ENCODE data around the gene IGFL1.
"Not testable (repeated sequence)": the region's sequence is repeated elsewhere in the genome, so short reads cannot be mapped to it uniquely, and the experiment has no call there.

The IGFL1 gene

GRCh38 chr19:46232468-46232867, 2.9 kb downstream of the IGFL1 start:
- ChIA-PET POLR2A (no interaction called here), CTCF (interaction anchor here (1.0 kb wide), 1 partner anchor 43 kb away, joined by 3 read pairs; no protein-coding TSS in a partner anchor)
- no peak for TF ChIP-seq CTCF (IDR thresholded peaks at IDR 0.05; ENCODE audit: insufficient read depth, low read length, missing control alignments)
- no peak overlapping the region for H3K4me3 ChIP-seq (ENCODE audit: low read depth, low read length)
- DNase-seq (ENCODE audit: low read depth, low spot score): no peak

- DNase-seq (ENCODE audit: low read depth, low spot score): no peak
- H3K4me3 ChIP-seq (ENCODE audit: low read depth, low read length): no peak overlapping the region
- POLR2A ChIA-PET: no interaction called here
- CTCF ChIA-PET: no interaction called here
- TF ChIP-seq CTCF (IDR thresholded peaks at IDR 0.05; ENCODE audit: insufficient read depth, low read length, missing control alignments): no peak
These were observed 3.5 kb downstream of the IGFL1 start for GRCh38 chr19:46232938-46233621.

GRCh38 chr19:46233871-46234270, 4.3 kb downstream of the IGFL1 start:
- POLR2A ChIA-PET; CTCF ChIA-PET; H3K4me3 ChIP-seq (ENCODE audit: low read depth, low read length); DNase-seq (ENCODE audit: low read depth, low spot score): not testable (repeated sequence)

- POLR2A ChIA-PET; DNase-seq (ENCODE audit: low read depth, low spot score); CTCF ChIA-PET; H3K4me3 ChIP-seq (ENCODE audit: low read depth, low read length): not testable (repeated sequence)
These were observed 8.6 kb downstream of the IGFL1 start for GRCh38 chr19:46238141-46238540.

- no peak overlapping the region for H3K4me3 ChIP-seq (ENCODE audit: low read depth, low read length)
- ChIA-PET CTCF (interaction anchor here (0.7 to 1.3 kb wide), 4 partner anchors 9 to 162 kb away, joined by 3 to 7 read pairs (median 3); no protein-coding TSS in a partner anchor), POLR2A (no interaction called here)
- DNase-seq (ENCODE audit: low read depth, low spot score): no peak
- no peak for TF ChIP-seq CTCF (IDR thresholded peaks at IDR 0.05; ENCODE audit: insufficient read depth, low read length, missing control alignments)
These were observed 9.9 kb downstream of the IGFL1 start for GRCh38 chr19:46239193-46240024.

- ChIA-PET CTCF (interaction anchor here (1.1 to 1.3 kb wide), 3 partner anchors 127 to 230 kb away, joined by 3 to 7 read pairs (median 4); no protein-coding TSS in a partner anchor), POLR2A (no interaction called here)
- no peak for DNase-seq (ENCODE audit: low read depth, low spot score)
- no peak overlapping the region for H3K4me3 ChIP-seq (ENCODE audit: low read depth, low read length)
- TF ChIP-seq CTCF (IDR thresholded peaks at IDR 0.05; ENCODE audit: insufficient read depth, low read length, missing control alignments): no peak
These were observed 11.2 kb downstream of the IGFL1 start for GRCh38 chr19:46240693-46241092.

- TF ChIP-seq CTCF (IDR thresholded peaks at IDR 0.05; ENCODE audit: insufficient read depth, low read length, missing control alignments): no peak
- ChIA-PET POLR2A (no interaction called here), CTCF (interaction anchor here (0.8 to 1.1 kb wide), 2 partner anchors 225 to 231 kb away, joined by 3 to 4 read pairs; no protein-coding TSS in a partner anchor)
- H3K4me3 ChIP-seq (ENCODE audit: low read depth, low read length): no peak overlapping the region
- no peak for DNase-seq (ENCODE audit: low read depth, low spot score)
These were observed 12.1 kb downstream of the IGFL1 start for GRCh38 chr19:46241626-46242025.

- POLR2A ChIA-PET; CTCF ChIA-PET; H3K4me3 ChIP-seq (ENCODE audit: low read depth, low read length); DNase-seq (ENCODE audit: low read depth, low spot score): not testable (repeated sequence)
These were observed 13.6 kb downstream of the IGFL1 start for GRCh38 chr19:46243081-46243654.
